IPS-11a (cell line): ENCODE measurements around the gene SPOCK2.
"Not testable (repeated sequence)": the region's sequence is repeated elsewhere in the genome, so short reads cannot be mapped to it uniquely, and the experiment has no call there.

ENCODE experiments used
- H3K4me3 ChIP-seq: one replicate; pipeline ENCODE4 v1.5.1; 2013; ENCODE audit warnings: low read depth, low read length, control low read depth

SPOCK2 gene

DNA sequence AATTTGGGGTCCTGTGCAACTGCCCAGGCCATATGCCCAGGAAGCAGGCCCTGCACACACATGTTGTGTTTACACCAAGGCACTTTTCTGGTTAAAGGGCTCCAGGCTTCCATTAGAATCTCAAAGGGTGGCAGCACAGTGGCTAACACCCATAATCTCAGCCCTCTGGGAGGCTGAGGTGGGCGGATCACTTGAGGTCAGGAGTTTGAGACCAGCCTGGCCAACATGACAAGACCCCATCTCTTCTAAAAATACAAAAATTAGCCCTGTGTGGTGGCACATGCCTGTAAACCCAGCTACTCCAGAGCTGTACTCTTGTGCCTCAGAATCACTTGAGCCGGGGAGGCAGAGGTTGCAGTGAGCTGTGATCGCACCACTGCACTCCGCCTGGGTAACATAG, 53.6 kb downstream of the SPOCK2 start:
- H3K4me3 ChIP-seq: no peak overlapping the region

DNA sequence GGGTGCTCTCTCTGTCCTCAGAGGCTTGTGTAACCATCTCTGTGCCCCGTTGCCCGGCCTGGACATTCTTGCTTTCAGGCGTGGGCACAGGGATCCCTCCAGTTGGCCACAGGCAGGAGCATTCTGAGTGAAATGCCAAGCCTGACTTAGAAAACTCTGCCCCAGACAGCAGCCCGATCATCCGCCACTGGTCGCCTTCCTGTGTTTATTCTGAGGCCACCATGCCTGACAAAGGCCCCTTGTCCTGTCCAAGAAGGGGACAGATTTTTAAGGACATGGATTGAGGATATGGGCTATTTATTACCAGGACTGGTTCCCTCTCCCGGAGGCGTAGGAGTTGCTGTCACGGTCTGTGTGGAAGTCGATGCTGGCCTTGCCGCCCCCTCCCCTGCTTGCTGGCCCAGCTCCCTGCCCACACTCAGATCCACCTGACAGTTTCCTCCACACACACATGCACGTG, 54.3 kb downstream of the SPOCK2 start:
- H3K4me3 ChIP-seq: no peak overlapping the region

DNA sequence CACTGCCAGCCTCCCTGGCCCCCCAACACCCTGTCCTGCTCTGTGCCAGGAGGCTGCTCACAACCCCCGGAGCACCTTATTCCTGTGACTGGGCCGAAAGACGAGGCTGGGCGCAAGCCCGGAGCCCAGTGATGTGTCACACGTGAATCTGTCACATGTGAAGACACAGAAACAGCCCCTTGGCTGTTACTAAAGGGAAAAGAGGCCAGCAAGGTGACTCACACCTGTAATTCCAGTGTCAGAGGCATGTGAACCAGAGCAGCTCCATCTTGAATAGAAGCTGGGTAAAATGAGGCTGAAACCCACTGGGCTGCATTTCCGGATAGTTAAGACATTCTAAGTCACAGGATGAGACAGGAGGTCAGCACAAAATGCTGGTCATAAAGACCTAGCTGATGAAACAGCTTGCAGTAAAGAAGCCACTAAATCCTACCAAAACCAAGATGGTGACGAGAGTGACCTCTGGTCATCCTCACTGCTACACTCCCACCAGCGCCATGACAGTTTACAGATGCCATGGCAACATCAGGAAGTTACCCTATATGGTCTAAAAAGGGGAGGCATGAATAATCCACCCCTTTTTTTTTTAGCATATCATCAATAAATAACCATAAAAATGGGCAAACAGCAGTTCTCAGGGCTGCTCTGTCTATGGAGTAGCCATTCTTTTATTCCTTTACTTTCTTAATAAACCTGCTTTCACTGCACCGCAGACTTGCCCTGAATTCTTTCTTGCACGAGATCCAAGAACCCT, 55.8 kb downstream of the SPOCK2 start:
- not testable (repeated sequence) for H3K4me3 ChIP-seq

DNA sequence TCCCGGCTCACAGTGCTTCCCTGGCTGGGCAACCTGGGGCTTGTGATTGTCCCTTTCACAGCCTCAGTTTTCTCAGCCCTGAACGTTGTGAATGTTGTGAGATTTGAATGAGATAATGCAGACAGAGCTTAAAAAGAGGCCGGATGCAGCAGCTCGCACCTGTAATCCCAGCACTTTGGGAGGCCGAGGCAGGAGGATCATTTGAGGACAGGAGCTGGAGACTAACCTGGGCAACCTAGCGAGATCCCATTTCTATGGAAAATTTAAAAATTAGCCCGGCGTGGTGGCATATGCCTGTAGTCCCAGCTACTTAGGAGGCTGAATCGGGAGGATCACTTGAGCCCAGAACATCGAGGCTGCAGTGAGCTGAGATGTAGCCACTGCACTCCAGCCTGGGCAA, 56.6 kb downstream of the SPOCK2 start:
- no peak overlapping the region for H3K4me3 ChIP-seq

DNA sequence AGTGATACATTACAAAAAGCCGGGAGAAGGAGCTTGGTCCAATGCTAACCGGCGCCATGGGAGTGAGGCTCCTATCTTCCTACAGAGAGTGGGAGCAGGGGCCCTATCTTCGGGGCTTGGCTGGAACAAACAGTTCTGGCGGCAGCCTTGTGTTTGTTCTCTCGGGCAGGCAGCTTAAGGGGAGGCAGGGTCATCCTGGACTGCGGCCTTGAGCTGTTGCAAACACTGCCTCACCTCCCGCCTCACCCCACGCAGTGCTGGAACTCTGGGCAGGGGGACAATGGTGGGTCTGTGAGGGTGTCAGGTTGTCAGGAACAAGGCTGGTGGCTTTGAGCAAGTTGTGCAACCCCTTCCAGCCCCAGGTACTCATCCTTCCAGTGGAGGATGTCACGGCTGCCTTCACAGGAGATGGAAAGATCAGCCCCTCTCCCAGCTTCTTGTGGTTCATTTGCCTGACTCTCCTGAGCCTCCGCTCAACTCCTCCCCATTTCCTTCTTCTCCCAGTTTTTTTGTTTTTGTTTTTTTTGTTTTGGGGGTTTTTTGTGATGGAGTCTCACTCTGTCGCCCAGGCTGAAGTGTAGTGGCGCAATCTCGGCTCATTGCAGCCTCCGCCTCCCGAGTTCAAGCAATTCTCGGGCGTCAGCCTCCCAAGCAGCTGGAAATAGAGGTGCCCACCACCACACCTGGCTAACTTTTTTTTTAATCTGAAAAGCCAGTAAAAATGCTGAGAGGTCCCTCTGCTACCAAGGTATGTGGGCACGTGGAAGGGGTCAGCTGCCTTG, 57.4 kb downstream of the SPOCK2 start:
- no peak overlapping the region for H3K4me3 ChIP-seq

DNA sequence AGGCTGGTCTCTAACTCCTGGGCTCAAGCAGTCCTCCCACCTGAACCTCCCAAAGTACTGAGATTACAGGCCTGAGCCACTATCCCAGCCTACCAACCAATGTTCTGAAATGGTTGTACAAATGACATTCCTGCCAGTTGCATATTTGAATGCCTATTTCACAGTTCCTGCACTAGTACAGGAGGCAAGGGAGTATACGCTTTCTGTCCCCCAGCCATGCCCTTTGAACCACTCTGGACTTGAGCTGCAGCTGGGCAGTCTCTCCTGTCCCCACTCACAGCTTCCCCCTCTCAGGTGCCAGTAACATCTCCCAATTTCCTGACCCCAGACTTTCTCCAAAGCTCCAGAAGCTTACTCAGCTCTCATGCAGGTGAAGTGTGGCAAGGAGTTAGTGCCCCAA, 58.9 kb downstream of the SPOCK2 start:
- H3K4me3 ChIP-seq: no peak overlapping the region

DNA sequence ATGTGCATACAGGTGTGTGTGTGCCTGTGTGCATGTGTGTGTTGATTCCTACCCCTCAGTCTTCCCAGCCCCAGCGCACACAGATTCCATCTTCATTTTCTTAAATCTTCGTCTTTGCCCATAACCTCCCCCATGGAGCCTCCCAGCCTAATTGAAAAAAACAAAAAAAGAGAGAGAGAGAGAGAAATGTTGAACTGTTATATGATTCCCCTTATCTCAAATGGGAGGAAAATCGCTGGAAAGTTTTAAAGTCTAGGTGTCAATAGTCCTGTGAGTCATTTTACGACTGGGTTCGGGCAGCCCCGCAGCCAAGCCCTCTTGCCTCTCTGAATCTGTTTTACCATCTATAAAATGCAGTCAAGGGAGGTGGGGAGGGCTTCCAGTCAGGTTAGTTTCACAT, 60.9 kb downstream of the SPOCK2 start:
- H3K4me3 ChIP-seq: no peak overlapping the region

DNA sequence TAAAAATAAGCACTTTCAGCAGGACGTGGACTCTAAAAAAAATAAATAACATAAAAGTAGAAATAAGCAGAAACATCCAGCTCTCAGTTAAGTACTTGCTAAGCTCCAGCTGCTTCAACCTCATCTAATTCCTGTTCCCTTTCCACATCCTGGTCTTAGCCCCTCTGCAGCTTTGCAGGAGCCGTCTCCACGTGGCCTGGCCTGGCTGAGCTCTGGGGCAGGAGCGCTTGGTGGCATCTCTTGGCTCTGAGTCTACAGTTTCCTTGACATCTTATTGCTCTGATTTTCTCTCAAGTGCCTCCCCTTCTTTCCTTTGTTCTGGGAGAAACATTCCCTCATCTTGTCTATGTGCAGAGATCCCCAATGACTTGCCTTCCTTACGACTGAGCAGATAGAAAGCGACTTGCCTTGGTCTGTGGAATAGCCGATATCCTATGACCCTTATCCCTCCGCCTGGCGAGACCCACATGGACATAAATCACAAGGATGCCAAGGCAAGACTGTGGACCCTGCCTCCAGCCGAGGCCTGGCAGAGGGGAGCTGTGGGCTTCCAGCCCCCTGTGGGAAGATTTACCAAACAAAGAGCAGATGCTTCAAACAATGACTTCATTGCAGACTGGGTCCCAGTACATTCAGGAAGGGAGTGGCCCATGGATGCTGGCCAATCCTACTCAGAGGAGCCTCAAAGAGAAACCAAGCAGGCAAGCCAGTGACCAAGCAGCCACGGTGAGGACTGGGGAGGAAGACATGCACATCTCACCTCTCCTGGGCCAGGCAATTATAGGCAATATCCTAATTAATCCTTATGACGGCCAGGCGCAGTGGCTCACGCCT, 61.9 kb downstream of the SPOCK2 start:
- H3K4me3 ChIP-seq: no peak overlapping the region

DNA sequence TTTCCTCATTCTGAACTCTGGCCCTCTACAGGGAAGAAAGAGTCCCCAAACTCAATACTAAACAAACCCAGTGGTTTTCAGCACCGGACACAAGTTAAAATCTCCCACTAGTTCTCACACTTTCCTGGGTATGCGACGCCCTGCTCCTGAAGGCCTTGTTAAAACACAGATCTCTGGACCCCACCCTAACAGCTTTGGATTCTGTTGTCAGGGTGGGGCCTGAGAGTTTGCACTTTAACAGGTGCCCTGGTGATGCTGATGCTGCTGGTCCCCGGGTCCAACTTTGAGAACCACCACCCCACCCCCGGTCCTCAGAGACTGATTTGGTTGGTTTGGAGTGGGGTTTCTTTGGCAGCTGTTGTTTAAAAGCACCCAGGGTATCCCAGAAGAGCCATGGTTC, 62.5 kb downstream of the SPOCK2 start:
- no peak overlapping the region for H3K4me3 ChIP-seq

DNA sequence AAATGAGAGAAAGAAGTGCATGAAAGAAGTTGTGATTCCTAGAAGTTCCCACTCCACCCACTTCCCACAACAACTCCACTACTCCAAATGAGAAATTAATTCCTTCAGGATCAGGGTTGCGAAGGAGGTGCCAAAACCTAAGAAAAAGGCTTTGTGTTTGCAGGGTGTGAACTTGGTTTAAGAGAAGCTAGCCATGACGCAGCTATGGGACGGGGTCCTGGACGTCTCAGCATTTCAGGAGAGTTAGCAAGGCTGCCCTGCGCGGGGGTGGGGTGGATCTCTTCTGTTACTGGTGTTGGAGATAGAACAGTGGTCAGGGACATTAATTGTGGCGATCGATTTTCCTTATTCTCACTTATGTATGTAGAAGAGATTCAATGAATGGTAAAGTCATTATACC, 63.0 kb downstream of the SPOCK2 start:
- H3K4me3 ChIP-seq: no peak overlapping the region

DNA sequence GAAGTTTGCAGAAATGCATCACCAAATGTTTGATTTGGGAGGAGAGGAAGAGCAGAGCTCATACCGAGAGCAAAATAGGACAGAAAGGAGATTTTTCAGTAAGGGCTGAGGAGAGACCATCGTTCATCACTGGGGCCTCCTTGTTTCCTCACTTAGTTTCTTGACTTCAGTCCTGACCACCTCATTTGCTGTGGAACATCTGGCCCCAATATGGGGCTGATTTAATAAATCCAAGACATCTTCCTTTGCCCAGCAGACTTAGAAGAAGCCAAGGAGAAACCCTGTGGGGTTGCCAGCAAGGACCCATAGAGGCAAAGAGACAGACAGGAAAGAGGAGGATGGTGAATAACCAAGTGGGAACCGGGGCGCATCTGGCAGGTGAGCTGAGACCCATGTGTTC, 63.8 kb downstream of the SPOCK2 start:
- no peak overlapping the region for H3K4me3 ChIP-seq

DNA sequence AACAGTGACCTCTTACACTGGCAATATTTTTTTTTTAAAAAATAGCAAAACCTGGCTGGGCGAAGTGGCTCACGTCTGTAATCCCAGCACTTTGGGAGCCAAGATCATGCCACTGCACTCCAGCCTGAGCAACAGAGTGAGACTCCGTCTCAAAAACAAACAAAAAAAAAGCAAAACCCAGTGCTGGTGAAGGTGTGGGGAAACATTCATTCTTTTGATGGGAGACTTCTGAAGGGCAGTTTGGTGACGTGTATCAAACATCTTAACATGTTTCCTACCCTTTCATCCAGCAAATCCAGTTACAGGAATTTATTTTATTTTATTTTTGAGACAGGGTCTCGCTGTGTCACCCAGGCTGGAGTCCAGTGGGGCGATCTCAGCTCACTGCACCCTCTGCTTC, 66.1 kb downstream of the SPOCK2 start:
- H3K4me3 ChIP-seq: no peak overlapping the region

DNA sequence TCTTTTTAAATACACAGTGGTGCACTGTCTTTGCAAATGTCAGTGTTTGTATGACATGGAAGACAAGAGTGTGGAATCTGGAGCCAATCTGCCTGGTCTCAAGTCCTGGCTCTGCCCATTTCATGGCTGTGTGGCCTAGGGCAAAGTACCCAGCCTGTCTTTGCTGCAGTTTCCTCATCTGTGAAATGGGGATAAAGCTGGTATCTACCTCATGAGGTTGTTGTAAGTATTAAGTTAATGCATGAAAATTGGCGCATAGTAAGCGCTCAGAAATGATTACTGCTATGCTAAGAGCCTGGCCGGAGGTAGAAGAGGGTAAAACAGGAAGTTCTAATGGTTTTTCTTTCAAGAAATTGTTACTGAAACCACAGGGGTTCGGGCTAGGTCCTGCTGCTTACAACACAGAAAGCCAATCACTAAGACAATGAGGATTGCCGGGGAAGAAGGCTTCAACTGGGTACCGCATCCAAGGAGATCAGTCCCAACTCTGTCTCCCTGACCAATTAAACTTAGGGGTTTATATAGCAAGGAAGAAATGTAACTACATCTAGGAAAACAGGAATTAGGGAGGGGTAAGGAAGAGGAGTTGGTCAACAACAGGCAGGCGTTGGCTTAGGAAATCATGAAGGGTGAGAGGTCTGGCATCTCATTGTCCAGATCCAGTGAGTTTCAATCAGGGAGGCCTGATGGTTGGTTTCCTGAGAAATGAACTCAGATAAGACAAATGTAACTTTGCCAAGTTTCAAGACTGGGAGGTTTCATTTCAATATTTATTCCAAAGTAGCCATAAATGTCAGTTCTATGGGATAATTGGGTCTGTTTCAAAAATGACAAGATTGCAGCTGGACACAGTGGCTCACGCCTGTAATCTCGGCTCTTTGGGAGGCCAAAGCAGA, 67.2 kb downstream of the SPOCK2 start:
- no peak overlapping the region for H3K4me3 ChIP-seq

DNA sequence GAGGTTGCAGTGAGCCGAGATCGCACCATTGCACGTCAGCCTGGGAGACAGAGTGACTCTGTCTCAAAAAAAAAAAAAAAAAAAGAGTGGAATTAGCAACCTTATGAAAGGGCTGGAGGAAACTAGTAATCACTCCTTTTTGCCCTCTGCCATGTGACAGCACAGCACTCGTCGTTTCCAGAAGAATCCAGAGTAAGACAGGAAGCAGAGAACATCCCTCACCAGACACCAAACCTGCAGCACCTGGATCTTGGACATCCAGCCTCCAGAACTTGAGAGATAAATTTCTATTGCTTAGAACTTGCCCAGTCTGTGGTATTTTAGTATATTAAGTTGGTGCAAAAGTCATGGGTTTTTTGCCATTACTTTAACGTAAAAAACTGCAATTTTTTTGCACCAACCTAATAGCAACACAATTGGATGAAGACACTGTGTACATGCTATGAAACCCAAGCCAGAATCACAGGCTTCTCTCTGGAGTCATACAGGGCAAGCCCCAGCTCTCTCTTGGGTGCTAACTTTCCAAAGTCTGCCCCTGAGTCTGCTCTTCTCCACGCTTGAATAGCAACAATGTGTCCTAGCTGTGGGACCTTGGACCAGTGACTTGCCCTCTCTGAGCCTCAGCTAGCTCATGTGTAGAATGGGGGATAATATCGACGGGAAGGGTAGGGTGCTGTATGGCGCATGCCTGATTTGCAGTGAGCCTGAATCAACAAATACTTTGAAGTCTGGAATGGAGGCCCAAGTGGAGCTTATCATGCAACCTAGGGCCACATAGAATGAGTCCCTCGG, 69.1 kb downstream of the SPOCK2 start:
- H3K4me3 ChIP-seq: no peak overlapping the region

DNA sequence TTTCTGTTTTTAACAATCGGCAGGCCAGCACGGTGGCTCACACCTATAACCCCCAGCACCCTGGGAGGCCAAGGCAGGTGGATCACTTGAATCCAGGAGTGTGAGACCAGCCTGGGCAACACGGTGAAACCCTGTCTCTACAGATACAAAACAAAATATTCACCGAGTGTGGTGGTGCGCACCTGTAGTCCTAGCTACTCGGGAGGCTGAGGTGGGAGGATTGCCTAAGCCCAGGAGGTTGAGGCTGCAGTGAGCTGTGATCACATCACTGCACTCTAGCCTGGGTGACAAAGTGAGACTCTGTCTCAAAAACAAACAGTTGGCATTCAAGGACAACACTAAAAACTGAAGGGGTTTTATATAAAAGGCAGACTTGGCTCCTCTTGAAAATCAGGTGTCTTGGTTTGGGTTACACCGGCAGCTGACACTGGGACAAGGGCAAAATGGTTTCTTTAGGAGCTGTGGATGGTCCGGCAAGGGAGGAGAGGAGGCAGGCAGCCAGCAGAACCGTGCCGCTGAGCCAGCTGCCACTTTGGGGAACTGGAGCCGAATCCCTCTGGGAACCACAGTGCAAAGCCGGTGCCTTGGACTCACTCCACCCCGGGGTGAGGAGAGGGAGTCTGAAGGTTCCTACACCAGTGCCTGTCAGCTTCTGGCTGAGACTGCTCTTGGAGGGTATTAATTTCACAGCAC, 71.6 kb downstream of the SPOCK2 start:
- H3K4me3 ChIP-seq: no peak overlapping the region

DNA sequence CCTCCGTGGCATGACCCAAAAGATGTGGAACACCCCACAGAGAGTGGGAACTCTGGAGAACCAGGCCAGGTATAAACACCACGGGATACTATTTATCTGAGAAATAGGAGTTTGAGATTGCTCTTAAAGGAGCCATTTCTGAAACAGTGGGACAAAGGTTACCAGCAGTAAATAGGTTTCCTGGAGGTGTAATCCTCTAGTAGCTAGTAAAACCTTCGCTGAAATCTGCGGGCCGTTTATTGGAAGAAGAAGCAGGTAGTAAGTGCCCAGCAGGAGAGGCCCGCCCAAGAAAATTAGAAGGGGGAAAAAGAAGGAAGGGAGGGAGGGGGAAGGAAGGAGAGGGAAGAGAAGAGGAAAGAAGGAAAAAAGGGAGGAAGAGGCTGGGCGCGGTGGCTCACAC, 72.5 kb downstream of the SPOCK2 start:
- H3K4me3 ChIP-seq: no peak overlapping the region

DNA sequence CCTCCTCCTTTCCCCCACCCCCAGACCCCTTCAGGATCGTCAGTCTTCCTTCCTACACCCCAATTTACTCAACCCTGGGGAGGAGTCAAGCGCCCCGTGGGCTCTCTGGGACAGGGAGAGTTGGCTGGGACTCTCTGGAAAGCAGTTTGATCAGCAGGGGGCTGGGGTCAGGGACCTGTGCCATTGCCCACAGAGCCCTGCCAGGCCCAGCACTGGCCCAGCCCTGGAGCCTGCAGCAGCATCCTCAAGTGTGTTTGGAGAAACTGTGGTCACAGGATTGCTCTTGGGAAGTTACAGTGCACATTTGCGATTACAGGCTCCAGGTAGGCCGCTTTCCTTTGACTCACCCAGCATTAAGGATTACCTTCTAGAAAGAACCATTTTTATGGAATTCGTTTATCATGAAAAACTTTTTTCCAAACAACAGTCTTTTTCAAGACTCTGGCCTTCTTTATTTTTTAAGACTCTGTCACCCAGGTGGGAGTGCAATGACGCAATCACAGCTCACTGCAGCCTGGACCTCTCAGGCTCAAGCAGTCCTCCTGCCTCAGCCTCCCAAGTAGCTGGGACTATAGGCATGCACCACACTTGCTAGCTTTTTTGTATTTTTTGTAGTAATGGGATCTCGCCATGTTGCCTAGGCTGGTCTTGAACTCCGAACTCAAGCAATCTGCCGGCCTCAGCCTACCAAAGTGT, 73.4 kb downstream of the SPOCK2 start:
- no peak overlapping the region for H3K4me3 ChIP-seq

DNA sequence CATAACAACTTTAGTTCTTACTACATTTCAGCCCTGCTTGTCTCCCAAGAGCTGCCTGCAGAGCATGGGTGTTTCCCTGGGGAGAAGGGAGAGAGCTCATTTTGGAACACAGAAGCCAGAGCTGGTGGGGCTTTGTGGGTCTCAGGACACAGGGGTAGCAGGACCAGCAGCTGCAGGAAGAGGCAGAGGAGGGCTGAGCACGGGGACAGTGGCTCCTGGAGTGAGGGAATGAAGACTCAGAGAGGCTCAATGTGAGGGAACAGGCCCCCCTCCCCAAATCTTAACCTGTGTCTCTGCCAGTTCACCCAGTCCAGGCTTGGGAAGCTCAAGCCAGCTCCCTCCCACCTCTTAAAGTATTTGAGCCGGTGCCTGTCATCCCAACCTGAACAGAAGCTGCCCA, 74.2 kb downstream of the SPOCK2 start:
- H3K4me3 ChIP-seq: no peak overlapping the region
